Neural progenitor cell (in vitro differentiated cells): ENCODE data around the gene FBXO17.
"Not testable (repeated sequence)": the region's sequence is repeated elsewhere in the genome, so short reads cannot be mapped to it uniquely, and the experiment has no call there.

Experiments used
- CTCF ChIP-seq: fragments of 200-600 bp; sonication (generic); IDR thresholded peaks from 2 replicates; pipeline ENCODE4 v1.5.1; 2017; ENCODE audit warnings: antibody characterized with exemption, mild to moderate bottlenecking
- EZH2 ChIP-seq: fragments of 200-600 bp; sonication (generic); IDR thresholded peaks from 2 replicates; pipeline ENCODE4 v1.6.1; 2017; ENCODE audit warnings: antibody characterized with exemption, mild to moderate bottlenecking, moderate library complexity
- EZH2phosphoT487 ChIP-seq: fragments of 200-600 bp; sonication (generic); IDR thresholded peaks from 2 replicates; pipeline ENCODE4 v1.6.1; 2017; ENCODE audit warnings: antibody characterized with exemption

DNA sequence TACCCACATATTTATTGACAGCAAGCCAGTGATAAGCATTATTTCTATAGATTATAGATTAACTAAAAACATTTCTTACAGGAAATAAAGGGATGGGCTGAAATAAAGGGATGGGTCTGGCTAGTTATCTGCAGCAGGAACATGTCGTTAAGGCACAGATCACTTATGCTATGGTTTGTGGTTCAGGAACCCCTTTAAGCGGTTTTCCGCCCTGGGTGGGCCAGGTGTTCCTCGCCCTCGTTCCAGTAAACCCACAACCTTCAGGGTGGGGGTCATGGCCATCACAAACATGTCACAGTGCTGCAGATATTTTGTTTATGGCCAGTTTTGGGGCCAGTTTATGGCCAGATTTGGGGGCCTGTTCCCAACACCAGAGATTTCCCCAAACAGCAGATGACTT lies 34.1 kb downstream of the FBXO17 start:
- not testable (repeated sequence) for TF ChIP-seq EZH2phosphoT487, CTCF, EZH2
